GM23338 (cell line): ENCODE data around the gene TERT. TPM values are rescaled to one million over a fixed set of nuclear protein-coding genes. Genes with fewer than 3 reads are reported as not detected.

ENCODE experiments used
- ATAC-seq: fragments of 200-7000 bp; cut with Tn5 transposase; 3 replicates; pipeline ENCODE4 v1.9.1; 2020
- DNase-seq: peaks from one replicate; pipeline ENCODE4 v3.0.0-alpha.2; 2015; ENCODE audit warnings: low spot score
- H2AFZ ChIP-seq: fragments of 200-600 bp; sonication (generic); 2 replicates; pipeline ENCODE4 v1.8.0; 2016; ENCODE audit warnings: antibody characterized with exemption, mild to moderate bottlenecking, moderate library complexity
- H3F3A ChIP-seq: fragments of 200-600 bp; sonication (generic); replicated peaks from 2 replicates; pipeline ENCODE4 v1.8.0; 2017; ENCODE audit warnings: antibody characterized with exemption, mixed run types, low read depth
- H3K27ac ChIP-seq: fragments of 200-600 bp; sonication (generic); 2 replicates; pipeline ENCODE4 v1.6.1; 2016; ENCODE audit warnings: low read depth
- H3K27me3 ChIP-seq: fragments of 200-600 bp; sonication (generic); 2 replicates; pipeline ENCODE4 v1.8.0; 2016; ENCODE audit warnings: mild to moderate bottlenecking, mixed run types, moderate library complexity; ENCODE audit not compliant: insufficient read depth
- H3K36me3 ChIP-seq: fragments of 200-600 bp; sonication (generic); 2 replicates; pipeline ENCODE4 v1.8.0; 2016; ENCODE audit warnings: mild to moderate bottlenecking; ENCODE audit not compliant: insufficient read depth
- H3K4me1 ChIP-seq: fragments of 200-600 bp; sonication (generic); 2 replicates; pipeline ENCODE4 v1.8.0; 2016; ENCODE audit warnings: mild to moderate bottlenecking, moderate library complexity; ENCODE audit not compliant: insufficient read depth
- H3K4me2 ChIP-seq: fragments of 200-600 bp; sonication (generic); 2 replicates; pipeline ENCODE4 v1.7.1; 2017; ENCODE audit warnings: mixed run types
- H3K4me3 ChIP-seq: fragments of 200-600 bp; sonication (generic); 2 replicates; pipeline ENCODE4 v1.6.1; 2016; ENCODE audit warnings: mixed run types
- H3K79me2 ChIP-seq: fragments of 200-600 bp; sonication (generic); replicated peaks from 2 replicates; pipeline ENCODE4 v1.8.0; 2017; ENCODE audit warnings: mild to moderate bottlenecking; ENCODE audit not compliant: insufficient read depth
- H3K9me2 ChIP-seq: fragments of 200-600 bp; sonication (generic); 2 replicates; pipeline ENCODE4 v1.8.0; 2017; ENCODE audit not compliant: insufficient read depth
- H4K20me1 ChIP-seq: fragments of 200-600 bp; sonication (generic); replicated peaks from 2 replicates; pipeline ENCODE4 v1.8.0; 2017; ENCODE audit warnings: mild to moderate bottlenecking; ENCODE audit not compliant: insufficient read depth
- H3K27ac Mint-ChIP-seq: 2 replicates; pipeline ENCODE4 v1.8.0; 2020; ENCODE audit warnings: inconsistent platforms, mild to moderate bottlenecking, moderate library complexity, mixed read lengths
- H3K27me3 Mint-ChIP-seq: 3 replicates; pipeline ENCODE4 v1.8.0; 2022; ENCODE audit warnings: low read depth, mild to moderate bottlenecking, moderate library complexity, mixed read lengths, inconsistent platforms; ENCODE audit not compliant: insufficient read depth, poor library complexity
- H3K36me3 Mint-ChIP-seq: 3 replicates; pipeline ENCODE4 v1.8.0; 2021; ENCODE audit warnings: low read depth, mild to moderate bottlenecking, inconsistent platforms, moderate library complexity, mixed read lengths
- H3K4me1 Mint-ChIP-seq: 3 replicates; pipeline ENCODE4 v1.8.0; 2020; ENCODE audit warnings: mild to moderate bottlenecking, inconsistent platforms, mixed read lengths
- H3K4me3 Mint-ChIP-seq: 3 replicates; pipeline ENCODE4 v1.8.0; 2021; ENCODE audit warnings: moderate library complexity, mild to moderate bottlenecking, inconsistent platforms, mixed read lengths
- H3K9me3 Mint-ChIP-seq: 3 replicates; pipeline ENCODE4 v1.8.0; 2020; ENCODE audit warnings: moderate library complexity, mild to moderate bottlenecking, inconsistent platforms, mixed read lengths
- CREB1 ChIP-seq: fragments of 250-450 bp; sonication (Bioruptor Pico); IDR thresholded peaks from 2 replicates; pipeline ENCODE4 v1.5.0; 2020; ENCODE audit warnings: low read depth, mild to moderate bottlenecking, moderate library complexity
- CTCF ChIP-seq, 2 experiments: fragments of 200-600 bp in 1 of 2; sonication (generic) in 1 of 2; conservative IDR thresholded peaks; 2 replicates each; pipeline versions ENCODE4 v1.5.1 to v1.6.1; 2016 to 2017; ENCODE audit warnings: antibody characterized with exemption in 2 of 2, low read depth in 2 of 2, mild to moderate bottlenecking in 2 of 2, moderate library complexity in 1 of 2
- EZH2 ChIP-seq: fragments of 200-600 bp; sonication (generic); IDR thresholded peaks from one replicate; pipeline ENCODE4 v1.8.0; 2017; ENCODE audit warnings: antibody characterized with exemption, mild to moderate bottlenecking, low read depth; ENCODE audit not compliant: unreplicated experiment
- EZH2phosphoT487 ChIP-seq: fragments of 200-600 bp; sonication (generic); IDR thresholded peaks from one replicate; pipeline ENCODE4 v1.8.1; 2018; ENCODE audit warnings: antibody characterized with exemption; ENCODE audit not compliant: unreplicated experiment
- JUNB ChIP-seq: IDR thresholded peaks from one replicate; pipeline ENCODE4 v1.6.1; 2016; ENCODE audit warnings: antibody characterized with exemption; ENCODE audit not compliant: unreplicated experiment
- NANOG ChIP-seq: IDR thresholded peaks from 2 replicates; pipeline ENCODE4 v1.6.1; 2016; ENCODE audit warnings: antibody characterized with exemption, borderline replicate concordance
- POLR2AphosphoS5 ChIP-seq: IDR thresholded peaks from 2 replicates; pipeline ENCODE4 v1.6.1; 2016; ENCODE audit warnings: antibody characterized with exemption, low read depth
- STAT1 ChIP-seq: IDR thresholded peaks from one replicate; pipeline ENCODE4 v1.6.1; 2016; ENCODE audit warnings: antibody characterized with exemption; ENCODE audit not compliant: unreplicated experiment
- ZNF114 ChIP-seq: fragments of 250-450 bp; sonication (Bioruptor Pico); IDR thresholded peaks from 2 replicates; pipeline ENCODE4 v1.5.0; 2020; ENCODE audit warnings: mild to moderate bottlenecking, moderate library complexity
- ZNF331 ChIP-seq: fragments of 250-450 bp; sonication (Bioruptor Pico); IDR thresholded peaks from 2 replicates; pipeline ENCODE4 v1.5.0; 2020; ENCODE audit warnings: low read depth, mild to moderate bottlenecking, moderate library complexity
- polyA plus RNA-seq: library from polyadenylated mRNA; unstranded; fragments of >200 nt; fragmentation: Nextera tagmentation; extraction: Ambion mirVana; gene quantifications from 2 replicates; pipeline ENCODE4 v1.2.1, GENCODE V29; 2016
- total RNA-seq: library from RNA; depleted of rRNA; stranded (reverse); fragments of >200 nt; shearing (Covaris generic); gene quantifications from 2 replicates; pipeline ENCODE4 v1.2.3, GENCODE V29; 2014
- TF ChIP-seq, protein P1 (sequence below): fragments of 250-450 bp; sonication (Bioruptor Pico); IDR thresholded peaks from 2 replicates; pipeline ENCODE4 v1.5.0; 2020; ENCODE audit warnings: mild to moderate bottlenecking, moderate library complexity
- TF ChIP-seq, protein P2 (sequence below): IDR thresholded peaks from 2 replicates; pipeline ENCODE4 v1.6.1; 2016; ENCODE audit warnings: antibody characterized with exemption

The TERT gene
- total and polyA plus RNA-seq, 2 experiments from 2014 or later, result 9.8 to 46.4 TPM

- peaks cover 13% of the 10 kb centered on the region for H3K27me3 Mint-ChIP-seq
- Histone ChIP-seq H3K36me3 (no peaks in the 10 kb centered on the region), H3K9me2 (peaks cover 4% of the 10 kb centered on the region; the same call in 1 of the 2 replicates), H4K20me1 (no peaks in the 10 kb centered on the region), H3K4me2 (no peak within 1 kb of the TSS), H3K27ac (no peak within 1 kb of the TSS), H3K4me3 (no peak within 1 kb of the TSS), H2AFZ (no peak within 1 kb of the TSS), H3F3A (peaks cover 10% of the 10 kb centered on the region), H3K4me1 (no peaks in the 10 kb centered on the region), H3K79me2 (no peaks in the 10 kb centered on the region), H3K27me3 (no peaks in the 10 kb centered on the region)
- ATAC-seq (no peak), DNase-seq (no peak)
- no peak within 1 kb of the TSS for H3K4me3 Mint-ChIP-seq
- TF ChIP-seq CREB1 (CRISPR knock-in tag), result no peak
- no peak for TF ChIP-seq ZNF114
- no peak for TF ChIP-seq JUNB
- TF ChIP-seq, protein P1, sequence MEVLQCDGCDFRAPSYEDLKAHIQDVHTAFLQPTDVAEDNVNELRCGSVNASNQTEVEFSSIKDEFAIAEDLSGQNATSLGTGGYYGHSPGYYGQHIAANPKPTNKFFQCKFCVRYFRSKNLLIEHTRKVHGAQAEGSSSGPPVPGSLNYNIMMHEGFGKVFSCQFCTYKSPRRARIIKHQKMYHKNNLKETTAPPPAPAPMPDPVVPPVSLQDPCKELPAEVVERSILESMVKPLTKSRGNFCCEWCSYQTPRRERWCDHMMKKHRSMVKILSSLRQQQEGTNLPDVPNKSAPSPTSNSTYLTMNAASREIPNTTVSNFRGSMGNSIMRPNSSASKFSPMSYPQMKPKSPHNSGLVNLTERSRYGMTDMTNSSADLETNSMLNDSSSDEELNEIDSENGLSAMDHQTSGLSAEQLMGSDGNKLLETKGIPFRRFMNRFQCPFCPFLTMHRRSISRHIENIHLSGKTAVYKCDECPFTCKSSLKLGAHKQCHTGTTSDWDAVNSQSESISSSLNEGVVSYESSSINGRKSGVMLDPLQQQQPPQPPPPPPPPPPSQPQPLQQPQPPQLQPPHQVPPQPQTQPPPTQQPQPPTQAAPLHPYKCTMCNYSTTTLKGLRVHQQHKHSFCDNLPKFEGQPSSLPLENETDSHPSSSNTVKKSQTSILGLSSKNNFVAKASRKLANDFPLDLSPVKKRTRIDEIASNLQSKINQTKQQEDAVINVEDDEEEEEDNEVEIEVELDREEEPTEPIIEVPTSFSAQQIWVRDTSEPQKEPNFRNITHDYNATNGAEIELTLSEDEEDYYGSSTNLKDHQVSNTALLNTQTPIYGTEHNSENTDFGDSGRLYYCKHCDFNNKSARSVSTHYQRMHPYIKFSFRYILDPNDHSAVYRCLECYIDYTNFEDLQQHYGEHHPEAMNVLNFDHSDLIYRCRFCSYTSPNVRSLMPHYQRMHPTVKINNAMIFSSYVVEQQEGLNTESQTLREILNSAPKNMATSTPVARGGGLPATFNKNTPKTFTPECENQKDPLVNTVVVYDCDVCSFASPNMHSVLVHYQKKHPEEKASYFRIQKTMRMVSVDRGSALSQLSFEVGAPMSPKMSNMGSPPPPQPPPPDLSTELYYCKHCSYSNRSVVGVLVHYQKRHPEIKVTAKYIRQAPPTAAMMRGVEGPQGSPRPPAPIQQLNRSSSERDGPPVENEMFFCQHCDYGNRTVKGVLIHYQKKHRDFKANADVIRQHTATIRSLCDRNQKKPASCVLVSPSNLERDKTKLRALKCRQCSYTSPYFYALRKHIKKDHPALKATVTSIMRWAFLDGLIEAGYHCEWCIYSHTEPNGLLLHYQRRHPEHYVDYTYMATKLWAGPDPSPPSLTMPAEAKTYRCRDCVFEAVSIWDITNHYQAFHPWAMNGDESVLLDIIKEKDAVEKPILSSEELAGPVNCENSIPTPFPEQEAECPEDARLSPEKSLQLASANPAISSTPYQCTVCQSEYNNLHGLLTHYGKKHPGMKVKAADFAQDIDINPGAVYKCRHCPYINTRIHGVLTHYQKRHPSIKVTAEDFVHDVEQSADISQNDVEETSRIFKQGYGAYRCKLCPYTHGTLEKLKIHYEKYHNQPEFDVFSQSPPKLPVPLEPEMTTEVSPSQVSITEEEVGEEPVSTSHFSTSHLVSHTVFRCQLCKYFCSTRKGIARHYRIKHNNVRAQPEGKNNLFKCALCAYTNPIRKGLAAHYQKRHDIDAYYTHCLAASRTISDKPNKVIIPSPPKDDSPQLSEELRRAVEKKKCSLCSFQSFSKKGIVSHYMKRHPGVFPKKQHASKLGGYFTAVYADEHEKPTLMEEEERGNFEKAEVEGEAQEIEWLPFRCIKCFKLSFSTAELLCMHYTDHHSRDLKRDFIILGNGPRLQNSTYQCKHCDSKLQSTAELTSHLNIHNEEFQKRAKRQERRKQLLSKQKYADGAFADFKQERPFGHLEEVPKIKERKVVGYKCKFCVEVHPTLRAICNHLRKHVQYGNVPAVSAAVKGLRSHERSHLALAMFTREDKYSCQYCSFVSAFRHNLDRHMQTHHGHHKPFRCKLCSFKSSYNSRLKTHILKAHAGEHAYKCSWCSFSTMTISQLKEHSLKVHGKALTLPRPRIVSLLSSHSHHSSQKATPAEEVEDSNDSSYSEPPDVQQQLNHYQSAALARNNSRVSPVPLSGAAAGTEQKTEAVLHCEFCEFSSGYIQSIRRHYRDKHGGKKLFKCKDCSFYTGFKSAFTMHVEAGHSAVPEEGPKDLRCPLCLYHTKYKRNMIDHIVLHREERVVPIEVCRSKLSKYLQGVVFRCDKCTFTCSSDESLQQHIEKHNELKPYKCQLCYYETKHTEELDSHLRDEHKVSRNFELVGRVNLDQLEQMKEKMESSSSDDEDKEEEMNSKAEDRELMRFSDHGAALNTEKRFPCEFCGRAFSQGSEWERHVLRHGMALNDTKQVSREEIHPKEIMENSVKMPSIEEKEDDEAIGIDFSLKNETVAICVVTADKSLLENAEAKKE (CRISPR knock-in tag), result no peak
- no peak for TF ChIP-seq STAT1
- TF ChIP-seq EZH2phosphoT487, result no peak
- TF ChIP-seq CTCF (conservative IDR thresholded peaks at IDR 0.05; ENCODE audit: low read depth in 2 of 2), result no peak
- no peak for TF ChIP-seq ZNF331 (CRISPR knock-in tag)
- no peak for TF ChIP-seq EZH2
- no peak for TF ChIP-seq NANOG
- TF ChIP-seq, protein P2, sequence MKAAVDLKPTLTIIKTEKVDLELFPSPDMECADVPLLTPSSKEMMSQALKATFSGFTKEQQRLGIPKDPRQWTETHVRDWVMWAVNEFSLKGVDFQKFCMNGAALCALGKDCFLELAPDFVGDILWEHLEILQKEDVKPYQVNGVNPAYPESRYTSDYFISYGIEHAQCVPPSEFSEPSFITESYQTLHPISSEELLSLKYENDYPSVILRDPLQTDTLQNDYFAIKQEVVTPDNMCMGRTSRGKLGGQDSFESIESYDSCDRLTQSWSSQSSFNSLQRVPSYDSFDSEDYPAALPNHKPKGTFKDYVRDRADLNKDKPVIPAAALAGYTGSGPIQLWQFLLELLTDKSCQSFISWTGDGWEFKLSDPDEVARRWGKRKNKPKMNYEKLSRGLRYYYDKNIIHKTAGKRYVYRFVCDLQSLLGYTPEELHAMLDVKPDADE, result no peak
- no peak for TF ChIP-seq POLR2AphosphoS5
- no peaks in the 10 kb centered on the region; the same call in 1 of the 3 replicates for H3K9me3 Mint-ChIP-seq
- peak within 1 kb of the TSS; percentile 65; the same call in 1 of the 2 replicates for H3K27ac Mint-ChIP-seq
- H3K4me1 Mint-ChIP-seq, result peaks cover 18% of the 10 kb centered on the region
- no peaks in the 10 kb centered on the region for H3K36me3 Mint-ChIP-seq
These were observed 69.8 kb downstream of the TERT start, which contains the start of gene SLC6A18 for GRCh38 chr5:1225081-1225480. Gene SLC6A18 (plus strand): TSS chr5:1225381. CDS start chr5:1225478, 97 bp downstream.
